IPS-20b (cell line): ENCODE results near the gene LENEP.
"Not testable (repeated sequence)": the region's sequence is repeated elsewhere in the genome, so short reads cannot be mapped to it uniquely, and the experiment has no call there.

Experiments
- H3K27ac ChIP-seq: one replicate; pipeline ENCODE4 v1.5.1; 2013; ENCODE audit warnings: low read length
- H3K27me3 ChIP-seq: 2 replicates; pipeline ENCODE4 v1.6.1; 2013; ENCODE audit warnings: mild to moderate bottlenecking, low read length, inconsistent platforms; ENCODE audit not compliant: insufficient read depth
- H3K36me3 ChIP-seq: 2 replicates; pipeline ENCODE4 v1.6.1; 2013; ENCODE audit warnings: low read depth, mild to moderate bottlenecking, inconsistent platforms, low read length, moderate library complexity; ENCODE audit not compliant: insufficient read depth
- H3K4me1 ChIP-seq: 2 replicates; pipeline ENCODE4 v1.6.1; 2013; ENCODE audit warnings: mild to moderate bottlenecking, control low read depth, inconsistent platforms, low read length, moderate library complexity; ENCODE audit not compliant: insufficient read depth
- H3K4me3 ChIP-seq: 2 replicates; pipeline ENCODE4 v1.5.1; 2013; ENCODE audit warnings: mild to moderate bottlenecking, low read length, inconsistent platforms
- H3K9ac ChIP-seq: 2 replicates; pipeline ENCODE4 v1.6.1; 2013; ENCODE audit warnings: low read depth, mild to moderate bottlenecking, inconsistent platforms, low read length, moderate library complexity
- H3K9me3 ChIP-seq: 2 replicates; pipeline ENCODE4 v1.6.1; 2013; ENCODE audit warnings: mild to moderate bottlenecking, low read depth, low read length, inconsistent platforms; ENCODE audit not compliant: insufficient read depth

LENEP gene

GRCh38 chr1:154972213-154972516 is 21.2 kb upstream of the LENEP start:
- H3K27ac ChIP-seq: peak overlapping the region; percentile 98
- H3K27me3 ChIP-seq: no peaks in the 10 kb centered on the region
- H3K9me3 ChIP-seq: no peaks in the 10 kb centered on the region
- peaks cover 26% of the 10 kb centered on the region for H3K4me1 ChIP-seq
- H3K9ac ChIP-seq: peak overlapping the region; percentile 93; the same call in 1 of the 2 replicates
- peaks cover 14% of the 10 kb centered on the region for H3K36me3 ChIP-seq
- peak overlapping the region; percentile 93 for H3K4me3 ChIP-seq

DNA sequence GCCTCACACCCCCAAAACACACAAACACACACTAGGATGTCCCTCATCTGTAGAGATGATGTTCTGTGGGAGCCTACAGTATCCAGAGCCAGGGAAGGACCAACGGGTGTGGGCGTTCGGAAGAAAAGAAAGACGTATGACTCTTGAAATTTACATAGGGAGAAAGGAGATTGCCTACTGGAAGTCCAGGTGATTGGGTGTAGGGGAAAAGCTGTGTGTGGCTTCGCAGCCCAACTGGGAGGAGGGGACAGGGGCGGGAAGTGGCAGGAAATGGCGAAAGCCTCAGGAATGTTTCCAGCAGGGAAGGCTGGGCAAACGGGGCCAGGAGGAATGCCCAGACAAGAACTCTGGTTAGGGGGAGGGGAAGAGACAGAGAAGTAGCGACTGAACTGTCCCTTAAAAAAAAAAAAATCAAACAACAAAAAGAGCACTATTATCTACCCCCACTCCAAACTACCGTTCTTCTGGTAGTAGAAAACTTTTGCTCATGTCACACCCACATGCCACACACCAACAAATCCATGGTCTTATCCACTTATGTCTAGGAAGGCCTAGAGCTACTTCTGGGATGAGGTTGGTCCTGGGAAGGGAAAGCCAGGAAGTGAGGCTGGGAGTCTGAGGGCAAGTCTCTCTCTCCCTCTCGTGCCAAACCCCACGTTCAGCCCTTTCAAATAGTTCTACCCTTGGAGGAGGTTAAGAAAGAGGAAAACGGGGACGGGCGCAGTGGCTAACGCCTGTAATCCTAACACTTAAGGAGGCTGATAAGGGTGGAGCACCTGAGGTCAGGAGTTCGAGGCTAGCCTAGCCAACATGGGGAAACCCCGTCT is 20.7 kb upstream of the LENEP start:
- peak overlapping the region; percentile 93 for H3K9ac ChIP-seq
- peaks cover 26% of the 10 kb centered on the region for H3K4me1 ChIP-seq
- peak overlapping the region; percentile 98 for H3K27ac ChIP-seq

DNA sequence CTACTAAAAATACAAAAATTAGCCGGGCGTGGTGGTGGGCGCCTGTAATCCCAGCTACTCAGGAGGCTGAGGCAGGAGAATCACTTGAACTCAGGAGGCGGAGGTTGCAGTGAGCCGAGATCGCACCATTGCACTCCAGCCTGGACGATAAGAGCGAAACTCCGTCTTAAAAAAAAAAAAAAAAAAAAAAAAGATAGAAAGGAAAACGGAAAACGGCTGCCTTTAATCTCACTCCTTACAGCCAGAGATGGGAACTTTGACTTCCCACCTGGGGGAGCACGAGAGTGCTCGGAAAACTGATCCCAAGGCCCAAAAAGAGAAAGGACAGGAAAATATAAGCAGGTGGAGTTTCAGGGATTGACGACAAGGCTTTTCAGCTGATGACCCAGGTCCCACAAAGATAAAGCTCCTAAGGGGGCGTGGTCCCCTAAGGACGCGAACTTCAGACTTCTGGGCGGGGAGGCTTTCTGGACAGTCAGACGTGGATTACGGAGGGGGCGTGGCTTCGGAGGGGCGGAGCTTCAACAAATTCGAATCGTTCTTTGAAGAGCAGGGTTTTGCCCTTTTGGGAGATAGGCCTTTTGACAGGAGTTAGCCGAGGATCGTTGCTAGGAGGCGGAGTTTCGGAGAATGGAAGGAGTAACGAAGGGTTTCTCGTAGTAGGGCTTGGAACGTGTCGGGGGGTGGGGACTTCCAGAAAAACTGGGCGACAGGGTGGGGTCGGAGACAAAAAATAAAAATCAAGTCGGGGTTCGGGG is 19.9 kb upstream of the LENEP start:
- Histone ChIP-seq H3K9me3 (no peaks in the 10 kb centered on the region), H3K36me3 (peaks cover 15% of the 10 kb centered on the region), H3K4me3 (peak overlapping the region; percentile 93), H3K27ac (peak overlapping the region; percentile 98), H3K9ac (peak overlapping the region; percentile 93), H3K4me1 (peaks cover 26% of the 10 kb centered on the region), H3K27me3 (no peaks in the 10 kb centered on the region)

More for the DNA sequence above, 20.7 kb upstream of the LENEP start:
- H3K9me3 ChIP-seq: no peaks in the 10 kb centered on the region
- no peaks in the 10 kb centered on the region for H3K27me3 ChIP-seq
- H3K36me3 ChIP-seq: peaks cover 14% of the 10 kb centered on the region
- peak overlapping the region; percentile 93 for H3K4me3 ChIP-seq

DNA sequence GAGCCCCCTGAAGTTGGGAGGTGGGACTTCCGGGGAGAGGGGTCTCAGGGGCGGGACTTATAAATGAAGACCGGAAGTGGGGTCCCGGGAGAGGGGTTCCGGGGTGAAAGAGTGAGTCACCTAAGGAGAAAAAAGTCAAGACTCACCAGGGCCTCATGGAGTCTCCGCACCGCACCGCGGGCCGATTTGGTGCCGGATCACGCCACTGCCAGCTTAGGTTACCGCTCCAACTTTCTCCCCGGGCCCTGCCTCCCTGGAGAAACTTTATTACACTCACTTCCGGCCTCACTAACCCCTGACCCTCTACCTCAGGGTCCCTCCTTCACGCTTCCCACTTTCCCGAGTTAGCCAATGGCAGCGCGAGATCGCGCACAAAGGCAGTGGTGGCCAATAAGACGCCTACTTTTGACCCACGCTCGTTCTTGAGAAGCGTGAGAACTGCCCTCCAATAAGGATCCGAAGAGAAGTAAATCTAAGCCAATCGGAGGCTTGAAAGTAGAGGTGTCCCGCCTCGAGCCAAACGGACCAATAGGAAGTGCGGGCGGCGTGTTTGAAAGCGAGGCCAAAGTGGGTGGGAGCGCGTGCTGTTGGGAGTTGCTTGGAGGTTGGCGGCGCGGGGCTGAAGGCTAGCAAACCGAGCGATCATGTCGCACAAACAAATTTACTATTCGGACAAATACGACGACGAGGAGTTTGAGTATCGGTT is 19.1 kb upstream of the LENEP start, which contains the start of gene CKS1B:
Gene CKS1B, plus strand, starts transcription at position 580 of the 706 bp plus-strand sequence. Its CDS starts 65 bp downstream, at position 645.
- no peaks in the 10 kb centered on the region for H3K9me3 ChIP-seq
- H3K4me3 ChIP-seq: peak within 1 kb of the TSS; percentile 93
- peak within 1 kb of the TSS; percentile 98 for H3K27ac ChIP-seq
- no peaks in the 10 kb centered on the region for H3K27me3 ChIP-seq
- peaks cover 19% of the 10 kb centered on the region for H3K36me3 ChIP-seq
- peaks cover 22% of the 10 kb centered on the region for H3K4me1 ChIP-seq
- H3K9ac ChIP-seq: peak within 1 kb of the TSS; percentile 93

DNA sequence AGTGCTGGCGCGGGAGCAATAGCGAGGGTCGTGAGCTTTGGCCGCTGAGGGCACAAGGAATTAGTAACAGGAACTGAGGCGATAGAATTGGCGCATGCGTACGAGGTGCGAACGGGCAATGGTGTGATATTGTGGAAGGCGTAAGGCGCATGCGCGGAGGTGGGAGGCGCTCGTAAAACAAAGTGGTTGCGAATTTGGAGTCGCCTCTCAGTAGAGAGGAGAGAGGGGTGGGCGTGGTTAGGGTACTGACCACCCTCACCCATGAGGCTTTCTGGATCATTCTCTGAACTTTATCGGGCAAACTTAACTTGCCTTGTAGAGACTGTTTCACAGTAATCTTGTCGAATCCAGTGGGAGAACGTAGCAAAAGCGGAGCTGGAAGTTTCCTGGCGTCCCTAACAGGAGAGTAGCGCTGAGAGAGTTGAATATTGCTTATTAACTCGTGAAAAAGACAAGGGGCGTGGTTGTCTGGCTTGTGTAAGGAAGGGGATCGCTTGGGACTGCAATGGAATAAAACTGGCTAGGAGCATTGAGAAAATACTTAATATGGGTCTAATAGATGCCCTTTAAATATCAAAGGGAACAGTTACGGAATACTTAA is 18.5 kb upstream of the LENEP start:
- Histone ChIP-seq H3K9me3 (no peaks in the 10 kb centered on the region), H3K9ac (peak overlapping the region; percentile 93), H3K4me3 (peak overlapping the region; percentile 93), H3K27ac (peak overlapping the region; percentile 32), H3K27me3 (no peaks in the 10 kb centered on the region), H3K36me3 (peaks cover 26% of the 10 kb centered on the region), H3K4me1 (peaks cover 21% of the 10 kb centered on the region)

GRCh38 chr1:154975409-154976059 is 17.9 kb upstream of the LENEP start:
- Histone ChIP-seq H3K27ac (peak overlapping the region; percentile 32), H3K9ac (peak overlapping the region; percentile 93), H3K36me3 (peaks cover 29% of the 10 kb centered on the region), H3K27me3 (no peaks in the 10 kb centered on the region), H3K4me1 (peaks cover 21% of the 10 kb centered on the region), H3K9me3 (no peaks in the 10 kb centered on the region), H3K4me3 (peak overlapping the region; percentile 93)

GRCh38 chr1:154977762-154978161 is 15.6 kb upstream of the LENEP start:
- not testable (repeated sequence) for H3K27ac ChIP-seq, H3K9me3 ChIP-seq

DNA sequence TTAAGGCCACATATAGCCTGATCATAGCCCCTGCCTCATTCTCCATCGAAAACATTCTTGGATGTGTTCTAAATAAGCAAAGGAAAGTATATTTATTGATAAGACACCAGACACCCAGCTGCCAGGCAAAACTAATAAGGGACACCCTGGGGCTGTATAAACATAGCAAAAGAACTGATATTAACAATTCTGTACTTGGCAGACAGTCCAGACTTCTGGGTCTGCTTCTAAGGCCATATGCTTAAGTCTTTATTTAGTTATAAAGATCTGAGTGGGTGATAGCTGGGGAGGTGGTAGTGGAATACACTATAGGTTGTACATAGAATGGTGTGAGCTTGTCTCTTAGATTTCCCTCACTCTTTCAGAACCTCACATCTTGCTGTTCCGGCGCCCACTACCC is 15.0 kb upstream of the LENEP start:
- no peak overlapping the region for H3K9ac ChIP-seq
- H3K27ac ChIP-seq: no peak overlapping the region
- no peaks in the 10 kb centered on the region for H3K27me3 ChIP-seq
- peaks cover 11% of the 10 kb centered on the region; the same call in 1 of the 2 replicates for H3K4me1 ChIP-seq
- no peak overlapping the region for H3K4me3 ChIP-seq
- H3K9me3 ChIP-seq: no peaks in the 10 kb centered on the region
- H3K36me3 ChIP-seq: peaks cover 34% of the 10 kb centered on the region

More at GRCh38 chr1:154977762-154978161, 15.6 kb upstream of the LENEP start:
- H3K9ac ChIP-seq, H3K4me3 ChIP-seq, H3K27me3 ChIP-seq: not testable (repeated sequence)
- Histone ChIP-seq H3K36me3 (peaks cover 34% of the 10 kb centered on the region), H3K4me1 (peaks cover 15% of the 10 kb centered on the region; the same call in 1 of the 2 replicates)

GRCh38 chr1:154982341-154982740 is 11.0 kb upstream of the LENEP start:
- peaks cover 53% of the 10 kb centered on the region for H3K36me3 ChIP-seq
- peak overlapping the region; percentile 80 for H3K27ac ChIP-seq
- peak overlapping the region; percentile 96 for H3K9ac ChIP-seq
- peaks cover 6% of the 10 kb centered on the region; the same call in 1 of the 2 replicates for H3K4me1 ChIP-seq
- peak overlapping the region; percentile 91 for H3K4me3 ChIP-seq
- no peaks in the 10 kb centered on the region for H3K27me3 ChIP-seq
- H3K9me3 ChIP-seq: no peaks in the 10 kb centered on the region

DNA sequence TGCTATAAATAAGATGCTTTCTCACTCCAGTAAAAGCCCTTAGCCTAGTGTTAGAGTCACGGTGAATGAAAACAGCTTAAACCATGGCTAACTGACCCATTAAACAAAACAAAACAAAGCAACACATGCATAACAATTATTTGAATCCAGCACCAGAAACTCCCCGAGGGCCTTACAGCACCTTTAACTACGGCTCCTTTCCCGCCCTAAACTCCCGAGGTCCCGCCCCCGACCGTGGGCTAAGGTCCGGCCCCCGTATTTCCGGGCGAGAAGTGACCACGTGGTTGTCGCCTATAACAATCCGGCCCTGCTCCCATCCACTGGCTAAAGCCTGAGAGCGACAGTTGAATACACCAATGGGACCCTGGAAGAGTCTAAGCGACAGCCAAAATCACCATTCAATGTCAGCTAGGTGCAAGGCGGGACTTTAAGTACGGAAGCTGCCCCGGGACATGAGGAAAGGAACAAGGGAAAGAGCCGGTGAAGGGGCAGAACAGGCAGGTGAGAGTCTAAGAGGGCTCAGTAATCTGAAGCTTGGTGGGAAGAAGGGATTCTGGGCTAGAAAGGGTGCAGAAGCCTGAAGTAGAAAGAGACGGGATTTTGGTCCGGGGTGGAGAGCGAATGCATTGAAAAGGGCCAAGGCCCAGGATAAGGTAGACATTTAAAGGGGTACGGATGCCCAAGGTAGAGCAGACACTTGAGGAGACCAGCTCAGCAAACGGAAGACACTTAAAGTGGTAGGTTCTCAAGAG is 10.3 kb upstream of the LENEP start, which contains the start of gene FLAD1:
Gene FLAD1, plus strand, starts transcription at position 448 of the 752 bp plus-strand sequence. CDS start 351 bp downstream, outside the sequence.
- peak within 1 kb of the TSS; percentile 91 for H3K4me3 ChIP-seq
- H3K36me3 ChIP-seq: peaks cover 53% of the 10 kb centered on the region
- H3K4me1 ChIP-seq: peaks cover 6% of the 10 kb centered on the region; the same call in 1 of the 2 replicates
- no peaks in the 10 kb centered on the region for H3K27me3 ChIP-seq
- no peaks in the 10 kb centered on the region for H3K9me3 ChIP-seq
- H3K9ac ChIP-seq: peak within 1 kb of the TSS; percentile 96
- H3K27ac ChIP-seq: peak within 1 kb of the TSS; percentile 80
